ENCODE data around the gene GALR1. TPM values are rescaled to one million over a fixed set of nuclear protein-coding genes. Genes with fewer than 3 reads are reported as not detected.

The GALR1 gene
- total RNA-seq, 1 experiment from 2014 or later = 0.11 TPM

DNA sequence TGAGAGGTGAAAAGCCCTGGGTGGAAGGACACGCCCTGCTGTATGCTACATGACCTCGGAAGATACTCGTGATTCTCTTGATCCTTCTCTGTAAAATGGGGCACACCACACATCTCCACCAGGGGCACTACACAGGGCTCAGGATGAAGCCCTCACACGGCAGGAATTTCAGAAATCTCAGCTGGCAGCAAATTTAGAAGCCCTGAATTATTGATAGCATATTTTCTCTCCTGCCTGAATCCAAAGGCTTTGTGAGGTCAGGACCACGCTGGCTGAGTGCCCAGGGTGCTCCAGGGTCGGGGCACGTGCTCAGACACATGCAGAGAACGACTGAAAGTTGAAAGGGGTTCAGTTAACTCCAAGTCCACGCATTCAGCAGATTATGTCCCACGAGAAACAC, 42.1 kb upstream of the GALR1 start:
- TF ChIP-seq, protein P1, sequence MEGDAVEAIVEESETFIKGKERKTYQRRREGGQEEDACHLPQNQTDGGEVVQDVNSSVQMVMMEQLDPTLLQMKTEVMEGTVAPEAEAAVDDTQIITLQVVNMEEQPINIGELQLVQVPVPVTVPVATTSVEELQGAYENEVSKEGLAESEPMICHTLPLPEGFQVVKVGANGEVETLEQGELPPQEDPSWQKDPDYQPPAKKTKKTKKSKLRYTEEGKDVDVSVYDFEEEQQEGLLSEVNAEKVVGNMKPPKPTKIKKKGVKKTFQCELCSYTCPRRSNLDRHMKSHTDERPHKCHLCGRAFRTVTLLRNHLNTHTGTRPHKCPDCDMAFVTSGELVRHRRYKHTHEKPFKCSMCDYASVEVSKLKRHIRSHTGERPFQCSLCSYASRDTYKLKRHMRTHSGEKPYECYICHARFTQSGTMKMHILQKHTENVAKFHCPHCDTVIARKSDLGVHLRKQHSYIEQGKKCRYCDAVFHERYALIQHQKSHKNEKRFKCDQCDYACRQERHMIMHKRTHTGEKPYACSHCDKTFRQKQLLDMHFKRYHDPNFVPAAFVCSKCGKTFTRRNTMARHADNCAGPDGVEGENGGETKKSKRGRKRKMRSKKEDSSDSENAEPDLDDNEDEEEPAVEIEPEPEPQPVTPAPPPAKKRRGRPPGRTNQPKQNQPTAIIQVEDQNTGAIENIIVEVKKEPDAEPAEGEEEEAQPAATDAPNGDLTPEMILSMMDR (IDR thresholded peaks at IDR 0.05) = 0 out of 2 replicates have a peak, but pooled peaks have one; percentile 41
- no peak for TF ChIP-seq CREM (CRISPR knock-in tag; IDR thresholded peaks at IDR 0.05)
- peak; percentile 53 for DNase-seq (ENCODE audit: low spot score)
- ChIA-PET CTCF (interaction anchor here (0.6 to 1.9 kb wide), 12 partner anchors 9 to 444 kb away, joined by 3 to 8 read pairs (median 4); no protein-coding TSS in a partner anchor), POLR2A (no interaction called here)
- Mint-ChIP-seq H3K9me3 (no peaks in the 10 kb centered on the region), H3K4me3 (no peak overlapping the region), H3K27ac (no peak overlapping the region), H3K36me3 (no peaks in the 10 kb centered on the region), H3K27me3 (ENCODE audit: low read depth) (no peaks in the 10 kb centered on the region), H3K4me1 (peaks cover 20% of the 10 kb centered on the region)
- ATAC-seq = peak; percentile 85

DNA sequence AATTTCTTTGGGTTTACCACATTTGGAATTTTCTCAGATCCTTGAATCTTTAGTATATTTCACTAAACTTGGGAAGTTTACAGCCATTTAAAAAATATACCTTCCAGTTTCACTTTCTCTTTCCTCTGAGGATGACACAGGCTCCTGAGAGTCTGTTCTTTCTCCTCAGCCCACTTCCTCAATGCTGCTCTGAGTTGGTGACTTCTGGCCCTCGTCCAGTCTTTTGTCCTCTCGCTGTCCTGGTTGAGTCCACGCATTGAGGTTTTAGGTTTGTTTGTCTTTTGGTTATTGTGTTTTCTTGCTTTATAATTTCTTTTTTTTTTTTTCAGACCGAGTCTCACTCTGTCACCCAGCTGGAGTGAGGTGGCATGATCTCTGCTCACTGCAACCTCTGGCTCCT, 40.7 kb upstream of the GALR1 start:
- DNase-seq (ENCODE audit: low spot score) (no peak), ATAC-seq (no peak)
- Mint-ChIP-seq H3K27ac (no peak overlapping the region), H3K36me3 (no peaks in the 10 kb centered on the region), H3K27me3 (ENCODE audit: low read depth) (no peaks in the 10 kb centered on the region), H3K9me3 (no peaks in the 10 kb centered on the region), H3K4me3 (no peak overlapping the region), H3K4me1 (peaks cover 20% of the 10 kb centered on the region)
- POLR2A ChIA-PET = interaction anchor here (0.7 kb wide), 1 partner anchor 442 kb away, joined by 3 read pairs; no protein-coding TSS in a partner anchor
- CTCF ChIA-PET = interaction anchor here (1.4 to 1.8 kb wide), 2 partner anchors 123 to 442 kb away, joined by 3 to 5 read pairs; no protein-coding TSS in a partner anchor
- TF ChIP-seq NR1H2 (CRISPR knock-in tag; IDR thresholded peaks at IDR 0.05) (no peak), SMAD3 (CRISPR knock-in tag; IDR thresholded peaks at IDR 0.05; ENCODE audit: borderline replicate concordance) (no peak), ATF1 (CRISPR knock-in tag; IDR thresholded peaks at IDR 0.05) (no peak), NR2C2 (CRISPR knock-in tag; IDR thresholded peaks at IDR 0.05) (no peak), NR3C1 (CRISPR knock-in tag; conservative IDR thresholded peaks at IDR 0.05; ENCODE audit: low read depth) (no peak), MXD4 (CRISPR knock-in tag; IDR thresholded peaks at IDR 0.05; ENCODE audit: borderline replicate concordance) (no peak), TCF7 (CRISPR knock-in tag; IDR thresholded peaks at IDR 0.05; ENCODE audit: low read depth) (no peak), OVOL2 (CRISPR knock-in tag; IDR thresholded peaks at IDR 0.05; ENCODE audit: borderline replicate concordance) (no peak), JAZF1 (CRISPR knock-in tag; IDR thresholded peaks at IDR 0.05) (no peak), ZNF416 (CRISPR knock-in tag; IDR thresholded peaks at IDR 0.05) (no peak), ZNF121 (CRISPR knock-in tag; IDR thresholded peaks at IDR 0.05) (no peak)
- TF ChIP-seq, protein P2, sequence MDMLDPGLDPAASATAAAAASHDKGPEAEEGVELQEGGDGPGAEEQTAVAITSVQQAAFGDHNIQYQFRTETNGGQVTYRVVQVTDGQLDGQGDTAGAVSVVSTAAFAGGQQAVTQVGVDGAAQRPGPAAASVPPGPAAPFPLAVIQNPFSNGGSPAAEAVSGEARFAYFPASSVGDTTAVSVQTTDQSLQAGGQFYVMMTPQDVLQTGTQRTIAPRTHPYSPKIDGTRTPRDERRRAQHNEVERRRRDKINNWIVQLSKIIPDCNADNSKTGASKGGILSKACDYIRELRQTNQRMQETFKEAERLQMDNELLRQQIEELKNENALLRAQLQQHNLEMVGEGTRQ (CRISPR knock-in tag; IDR thresholded peaks at IDR 0.05) = no peak
- TF ChIP-seq, protein P3, sequence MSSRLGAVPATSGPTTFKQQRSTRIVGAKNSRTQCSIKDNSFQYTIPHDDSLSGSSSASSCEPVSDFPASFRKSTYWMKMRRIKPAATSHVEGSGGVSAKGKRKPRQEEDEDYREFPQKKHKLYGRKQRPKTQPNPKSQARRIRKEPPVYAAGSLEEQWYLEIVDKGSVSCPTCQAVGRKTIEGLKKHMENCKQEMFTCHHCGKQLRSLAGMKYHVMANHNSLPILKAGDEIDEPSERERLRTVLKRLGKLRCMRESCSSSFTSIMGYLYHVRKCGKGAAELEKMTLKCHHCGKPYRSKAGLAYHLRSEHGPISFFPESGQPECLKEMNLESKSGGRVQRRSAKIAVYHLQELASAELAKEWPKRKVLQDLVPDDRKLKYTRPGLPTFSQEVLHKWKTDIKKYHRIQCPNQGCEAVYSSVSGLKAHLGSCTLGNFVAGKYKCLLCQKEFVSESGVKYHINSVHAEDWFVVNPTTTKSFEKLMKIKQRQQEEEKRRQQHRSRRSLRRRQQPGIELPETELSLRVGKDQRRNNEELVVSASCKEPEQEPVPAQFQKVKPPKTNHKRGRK (CRISPR knock-in tag; IDR thresholded peaks at IDR 0.05; ENCODE audit: borderline replicate concordance) = no peak

DNA sequence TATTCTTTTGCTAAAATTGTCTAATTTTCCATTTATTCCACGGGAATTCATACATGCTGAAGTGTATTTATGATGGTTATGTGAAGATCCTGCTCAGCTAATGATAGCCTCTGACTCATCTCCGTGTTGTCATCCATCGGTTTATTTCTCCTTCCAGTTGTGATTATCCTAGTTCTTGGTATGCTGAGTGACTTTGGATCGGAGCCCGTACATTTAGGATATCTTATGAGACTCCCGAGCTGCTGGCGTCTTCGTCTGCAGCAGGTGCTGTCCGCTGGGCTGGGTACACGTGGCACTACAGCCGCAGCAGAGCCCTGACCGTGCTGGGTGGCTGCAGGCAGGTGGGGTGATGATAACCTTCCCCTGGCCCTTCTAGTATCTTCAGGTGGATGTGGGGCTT, 40.1 kb upstream of the GALR1 start:
- DNase-seq (ENCODE audit: low spot score) (no peak), ATAC-seq (no peak)
- H3K4me3 Mint-ChIP-seq = no peak overlapping the region
- no peaks in the 10 kb centered on the region for H3K27me3 Mint-ChIP-seq (ENCODE audit: low read depth)
- no peaks in the 10 kb centered on the region for H3K36me3 Mint-ChIP-seq
- POLR2A ChIA-PET = interaction anchor here (0.7 kb wide), 1 partner anchor 441 kb away, joined by 3 read pairs; no protein-coding TSS in a partner anchor
- no peak overlapping the region for H3K27ac Mint-ChIP-seq
- H3K4me1 Mint-ChIP-seq = peaks cover 20% of the 10 kb centered on the region
- CTCF ChIA-PET = no interaction called here
- no peaks in the 10 kb centered on the region for H3K9me3 Mint-ChIP-seq
- TF ChIP-seq, protein P4, sequence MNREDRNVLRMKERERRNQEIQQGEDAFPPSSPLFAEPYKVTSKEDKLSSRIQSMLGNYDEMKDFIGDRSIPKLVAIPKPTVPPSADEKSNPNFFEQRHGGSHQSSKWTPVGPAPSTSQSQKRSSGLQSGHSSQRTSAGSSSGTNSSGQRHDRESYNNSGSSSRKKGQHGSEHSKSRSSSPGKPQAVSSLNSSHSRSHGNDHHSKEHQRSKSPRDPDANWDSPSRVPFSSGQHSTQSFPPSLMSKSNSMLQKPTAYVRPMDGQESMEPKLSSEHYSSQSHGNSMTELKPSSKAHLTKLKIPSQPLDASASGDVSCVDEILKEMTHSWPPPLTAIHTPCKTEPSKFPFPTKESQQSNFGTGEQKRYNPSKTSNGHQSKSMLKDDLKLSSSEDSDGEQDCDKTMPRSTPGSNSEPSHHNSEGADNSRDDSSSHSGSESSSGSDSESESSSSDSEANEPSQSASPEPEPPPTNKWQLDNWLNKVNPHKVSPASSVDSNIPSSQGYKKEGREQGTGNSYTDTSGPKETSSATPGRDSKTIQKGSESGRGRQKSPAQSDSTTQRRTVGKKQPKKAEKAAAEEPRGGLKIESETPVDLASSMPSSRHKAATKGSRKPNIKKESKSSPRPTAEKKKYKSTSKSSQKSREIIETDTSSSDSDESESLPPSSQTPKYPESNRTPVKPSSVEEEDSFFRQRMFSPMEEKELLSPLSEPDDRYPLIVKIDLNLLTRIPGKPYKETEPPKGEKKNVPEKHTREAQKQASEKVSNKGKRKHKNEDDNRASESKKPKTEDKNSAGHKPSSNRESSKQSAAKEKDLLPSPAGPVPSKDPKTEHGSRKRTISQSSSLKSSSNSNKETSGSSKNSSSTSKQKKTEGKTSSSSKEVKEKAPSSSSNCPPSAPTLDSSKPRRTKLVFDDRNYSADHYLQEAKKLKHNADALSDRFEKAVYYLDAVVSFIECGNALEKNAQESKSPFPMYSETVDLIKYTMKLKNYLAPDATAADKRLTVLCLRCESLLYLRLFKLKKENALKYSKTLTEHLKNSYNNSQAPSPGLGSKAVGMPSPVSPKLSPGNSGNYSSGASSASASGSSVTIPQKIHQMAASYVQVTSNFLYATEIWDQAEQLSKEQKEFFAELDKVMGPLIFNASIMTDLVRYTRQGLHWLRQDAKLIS (CRISPR knock-in tag; IDR thresholded peaks at IDR 0.05; ENCODE audit: borderline replicate concordance) = no peak
- TF ChIP-seq, protein P5, sequence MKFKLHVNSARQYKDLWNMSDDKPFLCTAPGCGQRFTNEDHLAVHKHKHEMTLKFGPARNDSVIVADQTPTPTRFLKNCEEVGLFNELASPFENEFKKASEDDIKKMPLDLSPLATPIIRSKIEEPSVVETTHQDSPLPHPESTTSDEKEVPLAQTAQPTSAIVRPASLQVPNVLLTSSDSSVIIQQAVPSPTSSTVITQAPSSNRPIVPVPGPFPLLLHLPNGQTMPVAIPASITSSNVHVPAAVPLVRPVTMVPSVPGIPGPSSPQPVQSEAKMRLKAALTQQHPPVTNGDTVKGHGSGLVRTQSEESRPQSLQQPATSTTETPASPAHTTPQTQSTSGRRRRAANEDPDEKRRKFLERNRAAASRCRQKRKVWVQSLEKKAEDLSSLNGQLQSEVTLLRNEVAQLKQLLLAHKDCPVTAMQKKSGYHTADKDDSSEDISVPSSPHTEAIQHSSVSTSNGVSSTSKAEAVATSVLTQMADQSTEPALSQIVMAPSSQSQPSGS (CRISPR knock-in tag; IDR thresholded peaks at IDR 0.05; ENCODE audit: borderline replicate concordance, low read depth) = no peak
- TF ChIP-seq, protein P6, sequence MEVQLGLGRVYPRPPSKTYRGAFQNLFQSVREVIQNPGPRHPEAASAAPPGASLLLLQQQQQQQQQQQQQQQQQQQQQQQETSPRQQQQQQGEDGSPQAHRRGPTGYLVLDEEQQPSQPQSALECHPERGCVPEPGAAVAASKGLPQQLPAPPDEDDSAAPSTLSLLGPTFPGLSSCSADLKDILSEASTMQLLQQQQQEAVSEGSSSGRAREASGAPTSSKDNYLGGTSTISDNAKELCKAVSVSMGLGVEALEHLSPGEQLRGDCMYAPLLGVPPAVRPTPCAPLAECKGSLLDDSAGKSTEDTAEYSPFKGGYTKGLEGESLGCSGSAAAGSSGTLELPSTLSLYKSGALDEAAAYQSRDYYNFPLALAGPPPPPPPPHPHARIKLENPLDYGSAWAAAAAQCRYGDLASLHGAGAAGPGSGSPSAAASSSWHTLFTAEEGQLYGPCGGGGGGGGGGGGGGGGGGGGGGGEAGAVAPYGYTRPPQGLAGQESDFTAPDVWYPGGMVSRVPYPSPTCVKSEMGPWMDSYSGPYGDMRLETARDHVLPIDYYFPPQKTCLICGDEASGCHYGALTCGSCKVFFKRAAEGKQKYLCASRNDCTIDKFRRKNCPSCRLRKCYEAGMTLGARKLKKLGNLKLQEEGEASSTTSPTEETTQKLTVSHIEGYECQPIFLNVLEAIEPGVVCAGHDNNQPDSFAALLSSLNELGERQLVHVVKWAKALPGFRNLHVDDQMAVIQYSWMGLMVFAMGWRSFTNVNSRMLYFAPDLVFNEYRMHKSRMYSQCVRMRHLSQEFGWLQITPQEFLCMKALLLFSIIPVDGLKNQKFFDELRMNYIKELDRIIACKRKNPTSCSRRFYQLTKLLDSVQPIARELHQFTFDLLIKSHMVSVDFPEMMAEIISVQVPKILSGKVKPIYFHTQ (CRISPR knock-in tag; IDR thresholded peaks at IDR 0.05) = no peak
- TF ChIP-seq, protein P7, sequence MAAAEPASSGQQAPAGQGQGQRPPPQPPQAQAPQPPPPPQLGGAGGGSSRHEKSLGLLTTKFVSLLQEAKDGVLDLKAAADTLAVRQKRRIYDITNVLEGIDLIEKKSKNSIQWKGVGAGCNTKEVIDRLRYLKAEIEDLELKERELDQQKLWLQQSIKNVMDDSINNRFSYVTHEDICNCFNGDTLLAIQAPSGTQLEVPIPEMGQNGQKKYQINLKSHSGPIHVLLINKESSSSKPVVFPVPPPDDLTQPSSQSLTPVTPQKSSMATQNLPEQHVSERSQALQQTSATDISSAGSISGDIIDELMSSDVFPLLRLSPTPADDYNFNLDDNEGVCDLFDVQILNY (CRISPR knock-in tag; IDR thresholded peaks at IDR 0.05) = no peak
